Measurements from ENCODE around the gene OR9I1. TPM values are rescaled to one million over a fixed set of nuclear protein-coding genes. Genes with fewer than 3 reads are reported as not detected.

Gene OR9I1
- total and polyA plus RNA-seq, 2 of the 4 experiments (the other 2 are of a cell fraction) = not detected

- CTCF ChIA-PET = no interaction called here
- no peaks in the 10 kb centered on the region for H4K20me1 ChIP-seq (ENCODE audit: insufficient read depth, low read length)
- no peaks in the 10 kb centered on the region for H3K4me1 ChIP-seq (ENCODE audit: control insufficient read depth, insufficient read depth, low read length)
- no peaks in the 10 kb centered on the region for H3K9me1 ChIP-seq (ENCODE audit: insufficient read depth, low read length)
- H3K27me3 ChIP-seq (ENCODE audit: control insufficient read depth, insufficient read depth, low read length) = peaks cover 3% of the 10 kb centered on the region; the same call in 1 of the 2 replicates
- H3K56ac ChIP-seq (ENCODE audit: extremely low read depth, insufficient read depth, low read length) = no peak overlapping the region
- H4K5ac ChIP-seq (ENCODE audit: low read depth, low read length) = no peak overlapping the region
- no peak for DNase-seq
- H2BK5ac ChIP-seq (ENCODE audit: low read depth, low read length, poor library complexity, severe bottlenecking) = no peak overlapping the region
- TF ChIP-seq RFX5 (IDR thresholded peaks at IDR 0.05; ENCODE audit: low read depth, low read length) = no peak
- TF ChIP-seq ELK1 (IDR thresholded peaks at IDR 0.05; ENCODE audit: borderline replicate concordance, low read depth, low read length) = no peak
- no peak for TF ChIP-seq FOS (IDR thresholded peaks at IDR 0.05; ENCODE audit: low read depth, low read length)
- no peak for TF ChIP-seq RAD21 (IDR thresholded peaks at IDR 0.05; ENCODE audit: low read length)
- TF ChIP-seq POLR2A (IDR thresholded peaks at IDR 0.05; ENCODE audit: low read depth, low read length) = no peak
- TF ChIP-seq NFE2L2 (IDR thresholded peaks at IDR 0.05; ENCODE audit: low read depth, low read length) = no peak
- TF ChIP-seq CTCF (conservative IDR thresholded peaks at IDR 0.05; ENCODE audit: low read depth, low read length) = no peak
- TF ChIP-seq USF2 (IDR thresholded peaks at IDR 0.05; ENCODE audit: low read depth, low read length) = no peak
- no peak for TF ChIP-seq CEBPB (IDR thresholded peaks at IDR 0.05; ENCODE audit: low read depth, low read length)
- no peak for TF ChIP-seq RCOR1 (IDR thresholded peaks at IDR 0.05; ENCODE audit: insufficient replicate concordance, low read length)
- TF ChIP-seq MAFK (IDR thresholded peaks at IDR 0.05; ENCODE audit: low read depth, low read length) = no peak
- TF ChIP-seq CHD1 (IDR thresholded peaks at IDR 0.05; ENCODE audit: low read depth, low read length) = no peak
- TF ChIP-seq MAZ (IDR thresholded peaks at IDR 0.05; ENCODE audit: borderline replicate concordance, low read depth, low read length) = no peak
- no peak for TF ChIP-seq SMC3 (IDR thresholded peaks at IDR 0.05; ENCODE audit: low read depth, low read length)
- TF ChIP-seq MXI1 (IDR thresholded peaks at IDR 0.05; ENCODE audit: borderline replicate concordance, low read depth, low read length) = no peak
- TF ChIP-seq BHLHE40 (IDR thresholded peaks at IDR 0.05; ENCODE audit: low read depth, low read length) = no peak
- no peak overlapping the region for H2AFZ ChIP-seq (replicated peaks; ENCODE audit: low read length, poor library complexity)
- H2AK5ac ChIP-seq (ENCODE audit: low read depth, low read length) = no peak overlapping the region
- H3K9me3 ChIP-seq (ENCODE audit: control insufficient read depth, insufficient read depth, low read length) = no peaks in the 10 kb centered on the region
- no peak overlapping the region for H2BK20ac ChIP-seq (ENCODE audit: low read depth, low read length)
- no peak overlapping the region for H2BK15ac ChIP-seq (ENCODE audit: low read depth, low read length)
- no peak overlapping the region for H3K4ac ChIP-seq (ENCODE audit: low read depth, low read length)
- H3K4me2 ChIP-seq (ENCODE audit: low read depth, low read length) = no peak overlapping the region
- no peak overlapping the region for H4K8ac ChIP-seq (ENCODE audit: low read depth in 2 of 2, low read length in 2 of 2)
- dilution Hi-C loops (cut with HindIII; ENCODE audit: low sequenced_read_pairs, unreplicated experiment) = no loop called here
- no peaks in the 10 kb centered on the region for H3K36me3 ChIP-seq (ENCODE audit: control insufficient read depth, insufficient read depth, low read length)
- intact Hi-C loops (cut with micrococcal nuclease) = no loop called here
- no peak overlapping the region for H3K14ac ChIP-seq (replicated peaks; ENCODE audit: low read depth, low read length)
- no peak overlapping the region for H3K9ac ChIP-seq (ENCODE audit: low read depth, low read length)
- H3K23ac ChIP-seq (ENCODE audit: low read depth, low read length) = no peak overlapping the region
- no peak overlapping the region for H2BK120ac ChIP-seq (ENCODE audit: low read depth, low read length)
- H4K91ac ChIP-seq (ENCODE audit: insufficient read depth, low read depth, low read length) = no peak overlapping the region
- no peak overlapping the region for H3K18ac ChIP-seq (ENCODE audit: low read depth, low read length)
- WGBS, 2 experiments (ENCODE audit: extremely low coverage in 2 of 2, insufficient read length in 1 of 2) = 83% methylated on average over 1 of the region's 7 CpGs; no CpG with 5 or more reads in 1 of the 2 experiments
- in situ Hi-C loops (cut with MboI; ENCODE audit: low sequenced_read_pairs) = no loop called here
- no peak overlapping the region for H3K27ac ChIP-seq (ENCODE audit: insufficient read depth, low read length)
- no peak for ATAC-seq (ENCODE audit: low read depth)
- H3K4me3 ChIP-seq (ENCODE audit: insufficient read depth, low read depth, low read length) = no peak overlapping the region
- H3K79me1 ChIP-seq (ENCODE audit: low read depth in 1 of 2, low read length in 2 of 2) = no peaks in the 10 kb centered on the region
- POLR2A ChIA-PET (ENCODE audit: unreplicated experiment) = no interaction called here
- no TSS peak for BruUV-seq (replicated peaks)
- no peak overlapping the region for H2AK9ac ChIP-seq (replicated peaks; ENCODE audit: low read depth, low read length, poor library complexity)
These were observed 40.3 kb upstream of the OR9I1 start for GRCh38 chr11:58165504-58166106.

Data from IMR-90 (cell line).